Naive thymus-derived CD4-positive, alpha-beta T cell (primary cell): ENCODE data around the gene GABPB1. TPM values are rescaled to one million over a fixed set of nuclear protein-coding genes. Genes with fewer than 3 reads are reported as not detected.
A peak's percentile ranks its signal among the peaks of the same experiment; 100 is the strongest.

Source experiments
- ATAC-seq: fragments of 150-1000 bp; cut with Tn5 transposase; 2 replicates; pipeline ENCODE4 v1.10.0; 2021; ENCODE audit warnings: mild to moderate bottlenecking, moderate library complexity
- CTCF ChIA-PET: fragments of 350-600 bp; sonication (Branson Sonifier 250); formaldehyde crosslinking; loops from one replicate; lab custom pipeline; 2021; ENCODE audit warnings: antibody characterized with exemption; lab: Charles Lee
- POLR2A ChIA-PET: fragments of 350-600 bp; sonication (Branson Sonifier 250); formaldehyde crosslinking; loops from one replicate; lab custom pipeline; 2021; ENCODE audit warnings: antibody characterized with exemption, inconsistent platforms; lab: Charles Lee
- DNase-seq, 9 donors: peaks; one replicate each; pipeline versions ENCODE4 v3.0.0 to v3.0.0-alpha.2; 2020 to 2022; ENCODE audit warnings: mixed read lengths in 1 of 9
- H3K27ac ChIP-seq: one replicate; pipeline ENCODE4 v1.7.0; 2013; ENCODE audit warnings: mild to moderate bottlenecking, low read depth, low read length, moderate library complexity
- H3K27me3 ChIP-seq, 2 donors: one replicate each; pipeline ENCODE4 v1.7.0; 2013; ENCODE audit warnings: low read length in 2 of 2, mild to moderate bottlenecking in 2 of 2, moderate library complexity in 2 of 2; ENCODE audit not compliant: control insufficient read depth in 2 of 2, insufficient read depth in 2 of 2
- H3K36me3 ChIP-seq, 3 experiments: 1 replicate in 2 of 3; 2 replicates in 1 of 3; pipeline ENCODE4 v1.7.0; 2013; ENCODE audit warnings: low read length in 3 of 3, mild to moderate bottlenecking in 3 of 3, moderate library complexity in 1 of 3; ENCODE audit not compliant: insufficient read depth in 3 of 3, control insufficient read depth in 2 of 3
- H3K4me1 ChIP-seq, 2 donors: one replicate each; pipeline ENCODE4 v1.7.0; 2013; ENCODE audit warnings: low read length in 2 of 2, mild to moderate bottlenecking in 2 of 2, moderate library complexity in 1 of 2; ENCODE audit not compliant: control insufficient read depth in 2 of 2, insufficient read depth in 2 of 2
- H3K4me3 ChIP-seq: 2 replicates; pipeline ENCODE4 v1.7.0; 2013; ENCODE audit warnings: mild to moderate bottlenecking, low read length
- H3K9me3 ChIP-seq, 3 experiments: 1 replicate in 2 of 3; 2 replicates in 1 of 3; pipeline ENCODE4 v1.7.0; 2013; ENCODE audit warnings: low read length in 3 of 3; ENCODE audit not compliant: control insufficient read depth in 2 of 3
- H3K27ac Mint-ChIP-seq, 9 donors: one replicate each; pipeline ENCODE4 v1.8.0; 2020 to 2022; ENCODE audit warnings: mixed read lengths in 9 of 9, mild to moderate bottlenecking in 8 of 9, moderate library complexity in 5 of 9, inconsistent platforms in 2 of 9
- H3K27me3 Mint-ChIP-seq, 5 donors: one replicate each; pipeline ENCODE4 v1.8.0; 2021 to 2022; ENCODE audit warnings: mixed read lengths in 5 of 5, mild to moderate bottlenecking in 1 of 5
- H3K36me3 Mint-ChIP-seq, 5 donors: one replicate each; pipeline ENCODE4 v1.8.0; 2020 to 2022; ENCODE audit warnings: mixed read lengths in 5 of 5, mild to moderate bottlenecking in 3 of 5, inconsistent platforms in 1 of 5
- H3K4me1 Mint-ChIP-seq, 7 donors: one replicate each; pipeline ENCODE4 v1.8.0; 2020 to 2022; ENCODE audit warnings: mixed read lengths in 7 of 7, mild to moderate bottlenecking in 3 of 7, inconsistent platforms in 1 of 7
- H3K4me3 Mint-ChIP-seq, 10 donors: one replicate each; pipeline ENCODE4 v1.8.0; 2020 to 2022; ENCODE audit warnings: mild to moderate bottlenecking in 10 of 10, mixed read lengths in 10 of 10, moderate library complexity in 6 of 10, inconsistent platforms in 2 of 10
- H3K9me3 Mint-ChIP-seq, 11 donors: one replicate each; pipeline ENCODE4 v1.8.0; 2020 to 2022; ENCODE audit warnings: mixed read lengths in 11 of 11, mild to moderate bottlenecking in 4 of 11, inconsistent platforms in 1 of 11, moderate library complexity in 1 of 11
- intact Hi-C, 2 donors: fragments of 100-400 bp; cut with micrococcal nuclease; formaldehyde crosslinking; loops; one replicate each; pipeline ENCODE4 v1.15.1; 2023
- polyA plus RNA-seq, 2 donors: library from polyadenylated mRNA; unstranded; fragments of 300-500 nt; fragmentation: Illumina TruSeq; gene quantifications; one replicate each; pipeline ENCODE4 v1.2.3, GENCODE V29; 2021
- total RNA-seq, 6 experiments: library from RNA in 5 of 6; stranded (reverse) in 5 of 6; gene quantifications; 1 replicate in 5 of 6; 2 replicates in 1 of 6; pipeline ENCODE4 v1.2.3 and lab custom pipeline; 2021 to 2026

Gene GABPB1
- total and polyA plus RNA-seq, 7 experiments from 2014 or later, result 14.7 to 42.7 (median 20.1) TPM

- ChIA-PET CTCF (no interaction called here), POLR2A (no interaction called here)
- Histone ChIP-seq H3K9me3 (no peaks in the 10 kb centered on the region), H3K27me3 (no peaks in the 10 kb centered on the region), H3K4me3 (no peak overlapping the region), H3K36me3 (no peaks in the 10 kb centered on the region), H3K4me1 (no peaks in the 10 kb centered on the region), H3K27ac (no peak overlapping the region)
- no peak for DNase-seq
- H3K27me3 Mint-ChIP-seq, result no peaks in the 10 kb centered on the region
- intact Hi-C loops, result no loop called here
- peaks cover 0 to 18% (median 5%) of the 10 kb centered on the region in 5 donors for H3K36me3 Mint-ChIP-seq
- H3K27ac Mint-ChIP-seq, result no peak overlapping the region
- H3K4me3 Mint-ChIP-seq, result no peak overlapping the region
- H3K4me1 Mint-ChIP-seq, result peaks cover 0 to 4% (median 0%) of the 10 kb centered on the region in 7 donors
- no peaks in the 10 kb centered on the region for H3K9me3 Mint-ChIP-seq
- no peak for ATAC-seq
Measured at GRCh38 chr15:50275091-50275490, 79.9 kb downstream of the GABPB1 start.

GRCh38 chr15:50267577-50267976, 87.4 kb downstream of the GABPB1 start:
- no peak overlapping the region for H3K27ac Mint-ChIP-seq
- ATAC-seq, result no peak
- no peaks in the 10 kb centered on the region for H3K9me3 ChIP-seq
- H3K27me3 ChIP-seq, result no peaks in the 10 kb centered on the region
- H3K4me3 ChIP-seq, result no peak overlapping the region
- H3K36me3 Mint-ChIP-seq, result peaks cover 0 to 6% (median 3%) of the 10 kb centered on the region in 5 donors
- POLR2A ChIA-PET, result no interaction called here
- peaks cover 7 to 14% (median 13%) of the 10 kb centered on the region in 7 donors for H3K4me1 Mint-ChIP-seq
- H3K4me1 ChIP-seq, result peaks cover 6 to 7% of the 10 kb centered on the region in 2 donors
- CTCF ChIA-PET, result no interaction called here
- H3K27ac ChIP-seq, result no peak overlapping the region
- H3K36me3 ChIP-seq, result no peaks in the 10 kb centered on the region
- intact Hi-C loops, result no loop called here
- H3K9me3 Mint-ChIP-seq, result peaks cover 0 to 6% (median 0%) of the 10 kb centered on the region in 11 donors
- no peak for DNase-seq
- no peak overlapping the region for H3K4me3 Mint-ChIP-seq
- peaks cover 0 to 6% (median 0%) of the 10 kb centered on the region in 5 donors for H3K27me3 Mint-ChIP-seq

- Histone ChIP-seq H3K4me1 (peaks cover 7 to 11% of the 10 kb centered on the region in 2 donors), H3K36me3 (no peaks in the 10 kb centered on the region), H3K27me3 (no peaks in the 10 kb centered on the region), H3K9me3 (no peaks in the 10 kb centered on the region), H3K27ac (no peak within 1 kb of the TSS), H3K4me3 (no peak within 1 kb of the TSS)
- ATAC-seq (no peak), DNase-seq (no peak)
- intact Hi-C loops, result no loop called here
- Mint-ChIP-seq H3K4me3 (no peak within 1 kb of the TSS), H3K27ac (peak within 1 kb of the TSS in 1 of 9 donors; percentile 38), H3K4me1 (peaks cover 11 to 32% (median 28%) of the 10 kb centered on the region in 7 donors), H3K36me3 (peaks cover 0 to 6% (median 3%) of the 10 kb centered on the region in 5 donors), H3K9me3 (peaks cover 0 to 6% (median 0%) of the 10 kb centered on the region in 11 donors), H3K27me3 (peaks cover 0 to 6% (median 0%) of the 10 kb centered on the region in 5 donors)
- ChIA-PET POLR2A (no interaction called here), CTCF (no interaction called here)
Measured at GRCh38 chr15:50265620-50266019, 89.4 kb downstream of the GABPB1 start, which contains the start of gene HDC. HDC (minus strand) TSS chr15:50265726; CDS start chr15:50265623, 103 bp downstream.

- Histone ChIP-seq H3K4me1 (peaks cover 7 to 27% of the 10 kb centered on the region in 2 donors), H3K4me3 (no peak overlapping the region), H3K27ac (no peak overlapping the region), H3K9me3 (no peaks in the 10 kb centered on the region), H3K36me3 (no peaks in the 10 kb centered on the region), H3K27me3 (no peaks in the 10 kb centered on the region)
- peak; percentile 68 for ATAC-seq
- DNase-seq, result peak in 2 of 9 donors; percentile 7 to 70
- ChIA-PET CTCF (no interaction called here), POLR2A (no interaction called here)
- H3K9me3 Mint-ChIP-seq, result peaks cover 0 to 6% (median 0%) of the 10 kb centered on the region in 11 donors
- intact Hi-C loops, result loop anchor here in 1 of 2 donors (1.0 to 2.0 kb wide), 3 partner anchors 15 to 91 kb away; partner anchors contain the start of gene SLC27A2
- H3K4me3 Mint-ChIP-seq, result peak overlapping the region in 1 of 10 donors; percentile 44
- peaks cover 16 to 55% (median 32%) of the 10 kb centered on the region in 7 donors for H3K4me1 Mint-ChIP-seq
- H3K27ac Mint-ChIP-seq, result peak overlapping the region in 5 of 9 donors; percentile 12 to 94 (median 21)
- H3K27me3 Mint-ChIP-seq, result peaks cover 0 to 6% (median 0%) of the 10 kb centered on the region in 5 donors
- H3K36me3 Mint-ChIP-seq, result peaks cover 0 to 5% (median 3%) of the 10 kb centered on the region in 5 donors
Measured at GRCh38 chr15:50262533-50262932, 92.5 kb downstream of the GABPB1 start.

- ChIA-PET CTCF (no interaction called here), POLR2A (no interaction called here)
- Mint-ChIP-seq H3K36me3 (peaks cover 0 to 2% (median 0%) of the 10 kb centered on the region in 5 donors), H3K27me3 (peaks cover 0 to 2% (median 0%) of the 10 kb centered on the region in 5 donors), H3K4me3 (peak overlapping the region in 1 of 10 donors; percentile 44), H3K9me3 (peaks cover 0 to 2% (median 0%) of the 10 kb centered on the region in 11 donors), H3K27ac (peak overlapping the region in 2 of 9 donors; percentile 14 to 94), H3K4me1 (peaks cover 16 to 58% (median 32%) of the 10 kb centered on the region in 7 donors)
- no peaks in the 10 kb centered on the region for H3K27me3 ChIP-seq
- no peaks in the 10 kb centered on the region for H3K9me3 ChIP-seq
- intact Hi-C loops, result loop anchor here in 1 of 2 donors (1.0 to 2.0 kb wide), 3 partner anchors 15 to 91 kb away; partner anchors contain the start of gene SLC27A2
- DNase-seq (no peak), ATAC-seq (no peak)
- H3K36me3 ChIP-seq, result no peaks in the 10 kb centered on the region
- H3K27ac ChIP-seq, result no peak overlapping the region
- peaks cover 7 to 27% of the 10 kb centered on the region in 2 donors for H3K4me1 ChIP-seq
- no peak overlapping the region for H3K4me3 ChIP-seq
Measured at GRCh38 chr15:50261981-50262380, 93.0 kb downstream of the GABPB1 start.

GRCh38 chr15:50260969-50261496, 94.0 kb downstream of the GABPB1 start:
- Histone ChIP-seq H3K4me3 (no peak overlapping the region), H3K9me3 (no peaks in the 10 kb centered on the region), H3K27ac (no peak overlapping the region), H3K27me3 (no peaks in the 10 kb centered on the region), H3K4me1 (peaks cover 7 to 27% of the 10 kb centered on the region in 2 donors), H3K36me3 (no peaks in the 10 kb centered on the region)
- Mint-ChIP-seq H3K4me1 (peaks cover 16 to 65% (median 32%) of the 10 kb centered on the region in 7 donors), H3K27me3 (no peaks in the 10 kb centered on the region), H3K4me3 (peak overlapping the region in 1 of 10 donors; percentile 59), H3K27ac (peak overlapping the region in 1 of 9 donors; percentile 94), H3K36me3 (peaks cover 0 to 1% (median 0%) of the 10 kb centered on the region in 5 donors), H3K9me3 (peaks cover 0 to 3% (median 0%) of the 10 kb centered on the region in 11 donors)
- DNase-seq, result no peak
- POLR2A ChIA-PET, result interaction anchor here (1.0 kb wide), 1 partner anchor 94 kb away, joined by 3 read pairs; the partner anchor contains the start of gene GABPB1
- intact Hi-C loops, result no loop called here
- peak; percentile 58 for ATAC-seq
- CTCF ChIA-PET, result no interaction called here
